ENCODE measurements around the gene C2CD4C. TPM values are rescaled to one million over a fixed set of nuclear protein-coding genes. Genes with fewer than 3 reads are reported as not detected.

The C2CD4C gene
- total RNA-seq, 1 experiment from 2014 or later: 13.6 TPM

DNA sequence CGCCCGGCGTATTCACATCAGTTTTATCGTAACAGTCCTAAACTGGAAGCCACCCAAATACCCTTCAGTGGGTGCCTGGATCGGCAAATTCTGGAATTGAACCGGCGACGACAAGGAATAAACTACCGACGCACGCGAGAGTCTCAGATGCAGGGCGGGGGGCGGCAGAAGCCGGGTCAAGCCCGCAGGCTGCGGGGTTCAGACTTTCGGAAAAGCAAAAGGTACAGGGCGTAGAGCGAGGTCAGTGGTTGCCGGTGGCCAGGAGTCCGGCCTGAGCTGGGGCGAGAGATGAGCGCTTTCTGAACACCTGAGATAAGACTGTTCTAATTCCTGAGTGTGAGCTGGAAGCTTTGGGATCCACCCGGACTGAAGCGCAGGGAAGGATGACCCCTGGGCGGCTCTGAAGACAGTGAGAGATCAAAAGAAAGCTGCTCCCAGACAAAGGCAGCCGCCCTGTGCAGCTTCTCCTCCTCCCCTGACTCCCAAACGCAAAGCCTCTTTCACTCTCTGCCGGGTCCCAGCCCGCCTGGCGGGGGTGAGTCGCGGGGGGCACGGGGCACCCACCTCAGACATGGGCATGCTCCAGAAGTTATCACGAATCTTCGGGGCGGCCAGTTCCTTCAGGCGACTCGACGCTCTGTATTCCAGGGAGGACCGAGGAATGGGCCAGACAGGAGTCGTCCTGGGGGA, 38.2 kb downstream of the C2CD4C start:
- no TSS peak for BruUV-seq (replicated peaks)
- POLR2A ChIA-PET: no interaction called here
- ATAC-seq (no peak), DNase-seq (ENCODE audit: low read depth, low spot score) (no peak)
- intact Hi-C loops (cut with micrococcal nuclease; ENCODE audit: unreplicated experiment): no loop called here
- Histone ChIP-seq H3K9me3 (ENCODE audit: control insufficient read depth, insufficient read depth, low read depth, low read length) (no peaks in the 10 kb centered on the region), H3K27me3 (ENCODE audit: control insufficient read depth, insufficient read depth, low read length) (no peaks in the 10 kb centered on the region), H3K4me3 (ENCODE audit: low read depth in 2 of 2, low read length in 2 of 2) (no peak overlapping the region), H3K36me3 (ENCODE audit: control insufficient read depth, insufficient read depth, low read length) (no peaks in the 10 kb centered on the region), H3K4me1 (ENCODE audit: control insufficient read depth, insufficient read depth, low read length) (no peaks in the 10 kb centered on the region), H3K27ac (ENCODE audit: low read length) (no peak overlapping the region)
- CTCF ChIA-PET: no interaction called here
- in situ Hi-C loops (cut with HindIII; ENCODE audit: low pct_unique_long_range_greater_than_20kb, low sequenced_read_pairs): no loop called here
- TF ChIP-seq TCF7L2 (IDR thresholded peaks at IDR 0.05; ENCODE audit: low read depth, low read length) (no peak), SIN3A (IDR thresholded peaks at IDR 0.05; ENCODE audit: borderline replicate concordance, insufficient read depth, low read depth, low read length) (no peak), POLR2AphosphoS5 (IDR thresholded peaks at IDR 0.05; ENCODE audit: low read depth, low read length) (no peak)
- TF ChIP-seq, protein P1, sequence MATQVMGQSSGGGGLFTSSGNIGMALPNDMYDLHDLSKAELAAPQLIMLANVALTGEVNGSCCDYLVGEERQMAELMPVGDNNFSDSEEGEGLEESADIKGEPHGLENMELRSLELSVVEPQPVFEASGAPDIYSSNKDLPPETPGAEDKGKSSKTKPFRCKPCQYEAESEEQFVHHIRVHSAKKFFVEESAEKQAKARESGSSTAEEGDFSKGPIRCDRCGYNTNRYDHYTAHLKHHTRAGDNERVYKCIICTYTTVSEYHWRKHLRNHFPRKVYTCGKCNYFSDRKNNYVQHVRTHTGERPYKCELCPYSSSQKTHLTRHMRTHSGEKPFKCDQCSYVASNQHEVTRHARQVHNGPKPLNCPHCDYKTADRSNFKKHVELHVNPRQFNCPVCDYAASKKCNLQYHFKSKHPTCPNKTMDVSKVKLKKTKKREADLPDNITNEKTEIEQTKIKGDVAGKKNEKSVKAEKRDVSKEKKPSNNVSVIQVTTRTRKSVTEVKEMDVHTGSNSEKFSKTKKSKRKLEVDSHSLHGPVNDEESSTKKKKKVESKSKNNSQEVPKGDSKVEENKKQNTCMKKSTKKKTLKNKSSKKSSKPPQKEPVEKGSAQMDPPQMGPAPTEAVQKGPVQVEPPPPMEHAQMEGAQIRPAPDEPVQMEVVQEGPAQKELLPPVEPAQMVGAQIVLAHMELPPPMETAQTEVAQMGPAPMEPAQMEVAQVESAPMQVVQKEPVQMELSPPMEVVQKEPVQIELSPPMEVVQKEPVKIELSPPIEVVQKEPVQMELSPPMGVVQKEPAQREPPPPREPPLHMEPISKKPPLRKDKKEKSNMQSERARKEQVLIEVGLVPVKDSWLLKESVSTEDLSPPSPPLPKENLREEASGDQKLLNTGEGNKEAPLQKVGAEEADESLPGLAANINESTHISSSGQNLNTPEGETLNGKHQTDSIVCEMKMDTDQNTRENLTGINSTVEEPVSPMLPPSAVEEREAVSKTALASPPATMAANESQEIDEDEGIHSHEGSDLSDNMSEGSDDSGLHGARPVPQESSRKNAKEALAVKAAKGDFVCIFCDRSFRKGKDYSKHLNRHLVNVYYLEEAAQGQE (IDR thresholded peaks at IDR 0.05; ENCODE audit: insufficient read depth in 1 of 2, low read depth in 2 of 2, low read length in 1 of 2): no peak
- TF ChIP-seq, protein P2, sequence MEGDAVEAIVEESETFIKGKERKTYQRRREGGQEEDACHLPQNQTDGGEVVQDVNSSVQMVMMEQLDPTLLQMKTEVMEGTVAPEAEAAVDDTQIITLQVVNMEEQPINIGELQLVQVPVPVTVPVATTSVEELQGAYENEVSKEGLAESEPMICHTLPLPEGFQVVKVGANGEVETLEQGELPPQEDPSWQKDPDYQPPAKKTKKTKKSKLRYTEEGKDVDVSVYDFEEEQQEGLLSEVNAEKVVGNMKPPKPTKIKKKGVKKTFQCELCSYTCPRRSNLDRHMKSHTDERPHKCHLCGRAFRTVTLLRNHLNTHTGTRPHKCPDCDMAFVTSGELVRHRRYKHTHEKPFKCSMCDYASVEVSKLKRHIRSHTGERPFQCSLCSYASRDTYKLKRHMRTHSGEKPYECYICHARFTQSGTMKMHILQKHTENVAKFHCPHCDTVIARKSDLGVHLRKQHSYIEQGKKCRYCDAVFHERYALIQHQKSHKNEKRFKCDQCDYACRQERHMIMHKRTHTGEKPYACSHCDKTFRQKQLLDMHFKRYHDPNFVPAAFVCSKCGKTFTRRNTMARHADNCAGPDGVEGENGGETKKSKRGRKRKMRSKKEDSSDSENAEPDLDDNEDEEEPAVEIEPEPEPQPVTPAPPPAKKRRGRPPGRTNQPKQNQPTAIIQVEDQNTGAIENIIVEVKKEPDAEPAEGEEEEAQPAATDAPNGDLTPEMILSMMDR (IDR thresholded peaks at IDR 0.05): no peak

DNA sequence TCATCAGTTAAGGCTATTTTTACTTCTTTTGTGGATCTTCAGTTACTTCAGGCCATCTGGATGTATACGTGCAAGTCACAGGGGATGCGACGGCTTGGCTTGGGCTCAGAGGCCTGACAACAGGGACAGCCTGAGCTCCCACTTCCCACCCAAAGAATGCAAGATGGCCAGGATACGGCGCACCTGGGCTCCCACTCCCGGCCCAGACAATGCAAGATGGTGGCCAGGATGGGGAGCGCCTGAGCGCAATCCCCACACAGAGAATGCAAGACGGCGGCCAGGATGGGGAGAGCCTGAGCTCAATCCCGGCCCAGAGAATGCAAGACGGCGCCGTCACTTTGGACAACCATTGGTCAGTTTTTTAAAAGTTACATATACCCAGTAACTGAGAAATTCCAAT, 39.1 kb downstream of the C2CD4C start:
- BruUV-seq (replicated peaks): no TSS peak
- POLR2A ChIA-PET: no interaction called here
- ATAC-seq (no peak), DNase-seq (ENCODE audit: low read depth, low spot score) (no peak)
- no peaks in the 10 kb centered on the region for H3K9me3 ChIP-seq (ENCODE audit: control insufficient read depth, insufficient read depth, low read depth, low read length)
- in situ Hi-C loops (cut with HindIII; ENCODE audit: low pct_unique_long_range_greater_than_20kb, low sequenced_read_pairs) (no loop called here), intact Hi-C loops (cut with micrococcal nuclease; ENCODE audit: unreplicated experiment) (no loop called here)
- TF ChIP-seq POLR2AphosphoS5 (IDR thresholded peaks at IDR 0.05; ENCODE audit: low read depth, low read length): no peak
- no peak for TF ChIP-seq TCF7L2 (IDR thresholded peaks at IDR 0.05; ENCODE audit: low read depth, low read length)
- TF ChIP-seq, protein P1 (IDR thresholded peaks at IDR 0.05; ENCODE audit: insufficient read depth in 1 of 2, low read depth in 2 of 2, low read length in 1 of 2): no peak
- TF ChIP-seq, protein P2 (IDR thresholded peaks at IDR 0.05): no peak
- TF ChIP-seq SIN3A (IDR thresholded peaks at IDR 0.05; ENCODE audit: borderline replicate concordance, insufficient read depth, low read depth, low read length): no peak
- no peak overlapping the region for H3K27ac ChIP-seq (ENCODE audit: low read length)
- CTCF ChIA-PET: interaction anchor here (1.1 kb wide), 1 partner anchor 103 kb away, joined by 3 read pairs; no protein-coding TSS in a partner anchor
- H3K27me3 ChIP-seq (ENCODE audit: control insufficient read depth, insufficient read depth, low read length): no peaks in the 10 kb centered on the region
- H3K4me1 ChIP-seq (ENCODE audit: control insufficient read depth, insufficient read depth, low read length): no peaks in the 10 kb centered on the region
- H3K4me3 ChIP-seq (ENCODE audit: low read depth in 2 of 2, low read length in 2 of 2): no peak overlapping the region
- no peaks in the 10 kb centered on the region for H3K36me3 ChIP-seq (ENCODE audit: control insufficient read depth, insufficient read depth, low read length)
